Medulla oblongata (tissue), 1 donor: ENCODE results near the gene ADARB1.
A peak's percentile ranks its signal among the peaks of the same experiment; 100 is the strongest.

Source experiments
- DNase-seq: peaks from one replicate; pipeline ENCODE4 v3.0.0-alpha.2; 2015; ENCODE audit errors: extremely low spot score

Gene ADARB1

DNA sequence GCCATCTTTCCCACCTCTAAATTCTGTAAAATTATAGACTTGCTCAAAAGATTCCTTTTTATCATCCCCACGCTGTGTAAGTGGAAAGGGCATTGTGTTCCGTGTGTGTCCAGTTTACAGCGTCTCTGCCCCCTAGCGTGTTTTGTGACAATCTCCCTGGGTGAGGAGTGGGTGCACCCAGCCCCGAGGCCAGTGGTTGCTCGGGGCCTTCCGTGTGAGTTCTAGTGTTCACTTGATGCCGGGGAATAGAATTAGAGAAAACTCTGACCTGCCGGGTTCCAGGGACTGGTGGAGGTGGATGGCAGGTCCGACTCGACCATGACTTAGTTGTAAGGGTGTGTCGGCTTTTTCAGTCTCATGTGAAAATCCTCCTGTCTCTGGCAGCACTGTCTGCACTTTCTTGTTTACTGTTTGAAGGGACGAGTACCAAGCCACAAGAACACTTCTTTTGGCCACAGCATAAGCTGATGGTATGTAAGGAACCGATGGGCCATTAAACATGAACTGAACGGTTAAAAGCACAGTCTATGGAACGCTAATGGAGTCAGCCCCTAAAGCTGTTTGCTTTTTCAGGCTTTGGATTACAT, 151.5 kb downstream of the ADARB1 start:
- DNase-seq: no peak

DNA sequence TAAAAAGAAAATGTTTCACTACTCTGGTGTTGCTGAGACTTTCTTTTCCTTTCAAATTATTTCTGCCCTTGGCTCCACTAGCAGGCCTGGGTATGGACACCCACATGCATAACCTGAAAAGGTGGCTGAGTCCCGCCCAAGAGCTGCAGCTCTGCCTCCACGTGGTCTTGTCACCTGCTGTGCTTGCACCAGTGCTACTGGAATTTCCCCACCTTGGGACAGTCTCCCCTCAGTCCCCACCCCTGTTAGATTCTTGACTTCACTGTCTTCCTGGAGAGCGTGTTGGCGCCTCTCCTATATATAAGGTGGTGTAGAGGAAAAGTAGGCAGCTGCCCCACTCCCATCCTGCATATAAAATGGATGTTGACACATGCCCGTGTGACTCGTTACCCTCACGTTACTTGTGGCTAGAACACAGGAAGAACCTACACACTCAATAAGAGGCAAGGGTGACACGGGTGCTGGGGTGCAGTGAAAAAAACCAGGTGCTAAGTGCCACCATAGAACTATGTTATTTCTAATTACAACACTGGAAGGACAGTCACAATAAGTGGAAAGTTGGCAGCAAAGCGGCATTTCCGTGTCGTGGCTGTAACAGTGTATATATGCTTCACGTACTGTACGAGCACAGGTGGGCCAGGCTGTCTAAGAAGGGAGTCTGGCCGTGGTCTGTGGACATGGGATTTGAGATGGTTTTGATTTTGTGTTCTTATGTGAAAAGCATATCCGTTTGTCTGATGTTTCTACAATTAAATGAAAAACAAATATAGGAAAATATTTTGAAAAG, 152.4 kb downstream of the ADARB1 start:
- DNase-seq: no peak

DNA sequence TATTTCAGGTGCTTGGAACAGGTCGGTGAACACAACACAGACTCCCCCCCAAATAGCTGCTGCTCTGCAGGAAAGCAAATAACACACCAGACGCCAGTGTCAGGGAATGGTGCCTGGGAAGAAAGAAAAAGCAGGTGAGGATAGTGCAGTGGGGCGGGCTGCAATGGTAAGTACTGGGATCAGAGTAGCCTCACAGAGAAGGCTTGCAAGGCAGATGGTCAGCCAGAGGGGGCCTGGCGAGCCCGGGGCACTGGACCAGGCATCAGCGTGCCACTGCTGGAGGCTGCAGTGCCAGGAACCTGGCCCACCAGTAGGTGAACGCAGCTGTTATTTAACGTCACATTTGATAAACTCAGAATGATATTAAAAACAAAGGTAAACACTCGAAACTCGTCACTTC, 153.4 kb downstream of the ADARB1 start:
- no peak for DNase-seq

DNA sequence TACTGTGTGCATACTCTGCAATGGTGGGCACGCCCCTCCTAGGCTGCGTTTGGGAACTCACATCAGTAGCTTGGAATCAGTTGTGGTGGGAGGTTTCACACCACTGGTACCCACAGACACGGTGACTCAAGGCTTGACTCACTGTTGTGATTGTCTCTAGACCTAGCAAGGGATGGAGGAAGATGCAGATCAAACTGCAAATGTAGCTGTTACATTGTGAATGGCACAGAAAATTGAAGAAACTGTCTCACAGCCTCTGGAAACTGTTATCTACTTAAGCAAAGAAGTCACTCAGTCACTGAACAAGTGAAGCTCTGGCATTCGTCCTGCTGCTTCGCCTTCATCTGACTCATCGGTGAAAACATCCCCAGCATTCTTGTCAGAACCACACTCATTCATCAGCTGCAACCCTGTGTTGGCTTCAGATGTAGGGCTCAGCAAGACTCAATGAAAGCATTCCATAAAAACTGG, 153.8 kb downstream of the ADARB1 start:
- DNase-seq: no peak

DNA sequence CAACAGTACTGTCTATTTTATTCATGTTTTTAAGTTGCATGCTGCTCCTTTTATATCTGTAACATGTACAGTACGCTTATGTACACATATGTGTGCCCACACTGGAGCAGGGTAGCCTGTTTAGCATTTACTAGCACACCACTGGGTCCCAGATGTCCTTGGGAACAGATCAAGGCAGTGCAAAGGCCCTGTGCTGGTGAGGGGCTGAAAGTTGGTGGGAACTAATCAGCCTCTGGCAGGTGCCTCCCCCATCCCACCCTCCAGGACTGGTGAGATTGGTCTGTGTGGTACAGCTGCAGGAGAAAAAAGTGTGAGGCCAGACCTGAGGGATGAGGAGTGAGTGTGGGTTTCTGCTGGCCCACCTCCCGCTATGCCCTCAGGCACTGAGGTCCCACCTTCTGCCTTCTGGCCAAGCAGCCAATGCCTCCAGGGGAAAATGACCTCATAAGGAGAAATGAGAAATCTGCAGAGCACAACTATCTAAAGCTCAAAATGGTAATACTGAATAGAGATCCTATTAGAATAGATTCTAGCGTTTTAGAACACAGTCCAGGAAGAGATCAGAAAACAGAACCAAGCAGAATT, 154.4 kb downstream of the ADARB1 start:
- DNase-seq: no peak

DNA sequence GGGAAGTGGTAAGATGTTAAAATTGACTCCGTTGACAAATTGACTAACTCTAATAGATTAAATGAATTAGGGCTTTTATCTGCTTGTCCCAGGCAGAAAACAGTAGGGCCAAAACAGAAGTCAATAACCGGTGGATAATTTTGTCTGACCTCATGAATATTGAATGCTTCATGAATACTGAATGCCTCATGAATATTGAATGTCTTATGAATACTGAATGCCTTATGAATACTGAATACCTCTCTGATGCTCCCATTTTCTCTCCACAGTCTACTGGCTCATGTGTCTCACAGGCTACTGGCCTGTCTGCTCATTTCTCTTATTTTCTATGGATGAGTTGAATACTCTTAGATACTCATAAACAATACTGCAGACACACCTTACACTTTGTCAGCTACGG, 157.3 kb downstream of the ADARB1 start:
- DNase-seq: no peak

DNA sequence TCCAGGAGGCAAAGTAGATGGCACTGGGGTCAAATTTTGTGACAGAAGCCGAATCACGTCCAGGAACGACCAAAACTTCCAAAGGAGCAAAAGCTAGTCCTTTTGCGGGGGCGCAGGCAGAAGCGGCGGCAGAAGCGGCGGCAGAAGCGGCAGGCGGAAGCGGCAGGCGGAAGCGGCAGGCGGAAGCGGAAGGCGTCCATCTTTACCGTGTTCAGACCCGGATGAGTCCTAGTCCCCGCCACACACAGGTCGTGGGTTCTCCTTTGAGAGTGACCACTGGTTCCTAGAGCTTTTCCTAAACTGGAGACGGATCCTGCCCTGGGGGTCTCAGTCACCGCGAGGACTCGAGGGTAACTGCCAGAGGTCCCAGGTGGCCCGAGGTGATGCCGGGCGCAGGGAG, 159.7 kb downstream of the ADARB1 start:
- DNase-seq: no peak

DNA sequence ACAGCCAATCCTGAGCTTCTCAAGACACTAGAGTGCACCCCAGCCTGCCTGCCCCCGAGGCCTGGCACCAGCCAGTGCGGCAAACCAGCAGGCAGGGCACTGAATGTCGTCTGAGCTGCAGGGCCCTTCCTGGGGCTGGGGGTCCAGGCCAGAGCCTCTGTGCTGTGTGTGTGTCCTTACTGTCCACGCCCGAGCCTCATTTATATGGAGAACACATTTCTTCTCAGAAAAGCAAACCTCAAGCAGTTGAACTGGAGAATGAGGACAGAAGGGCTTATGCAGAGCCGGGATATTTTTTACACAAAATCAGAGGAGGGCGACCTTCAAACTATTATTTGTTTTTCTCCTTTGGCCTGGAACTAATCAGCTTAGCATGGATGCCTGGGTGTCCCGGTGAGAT, 160.6 kb downstream of the ADARB1 start:
- DNase-seq: no peak

DNA sequence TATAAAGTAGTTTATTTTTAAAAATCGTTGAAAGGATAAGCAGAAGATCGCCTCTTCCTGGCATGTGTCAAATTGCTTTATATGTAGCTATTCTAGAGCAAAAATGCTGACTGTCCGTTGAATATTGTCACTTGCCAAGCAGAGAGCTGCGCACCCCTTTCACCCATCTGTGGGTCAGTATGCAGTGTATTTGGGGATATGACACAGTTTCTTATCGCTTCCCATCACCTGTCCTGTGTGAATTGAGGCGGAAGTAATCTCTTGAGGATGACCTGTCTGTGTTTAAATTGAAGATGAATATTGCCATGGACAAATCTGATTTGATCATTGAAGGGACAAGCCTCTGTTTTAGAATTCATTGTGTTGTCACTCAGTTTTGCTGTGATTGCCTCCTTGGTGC, 161.1 kb downstream of the ADARB1 start:
- no peak for DNase-seq

DNA sequence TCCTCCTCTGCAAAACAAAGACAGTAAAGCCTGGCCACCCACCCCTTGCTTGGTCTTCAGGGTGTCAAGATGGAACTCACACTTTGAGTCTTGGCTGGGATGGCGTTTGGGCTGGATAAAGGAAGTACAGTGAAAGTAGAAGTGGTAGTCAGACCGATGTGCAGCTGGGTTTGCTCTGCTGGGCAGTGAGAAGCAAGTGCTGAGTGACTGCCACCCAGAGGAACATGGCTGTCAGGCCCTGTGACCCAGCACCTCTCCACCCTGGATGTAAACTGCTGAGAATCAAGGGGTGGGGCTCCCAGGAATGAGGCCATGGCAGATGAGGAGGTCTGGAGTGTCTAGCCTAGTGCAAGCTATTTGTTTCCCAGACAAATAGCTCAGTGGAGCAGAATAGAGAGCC, 162.1 kb downstream of the ADARB1 start:
- DNase-seq: no peak

DNA sequence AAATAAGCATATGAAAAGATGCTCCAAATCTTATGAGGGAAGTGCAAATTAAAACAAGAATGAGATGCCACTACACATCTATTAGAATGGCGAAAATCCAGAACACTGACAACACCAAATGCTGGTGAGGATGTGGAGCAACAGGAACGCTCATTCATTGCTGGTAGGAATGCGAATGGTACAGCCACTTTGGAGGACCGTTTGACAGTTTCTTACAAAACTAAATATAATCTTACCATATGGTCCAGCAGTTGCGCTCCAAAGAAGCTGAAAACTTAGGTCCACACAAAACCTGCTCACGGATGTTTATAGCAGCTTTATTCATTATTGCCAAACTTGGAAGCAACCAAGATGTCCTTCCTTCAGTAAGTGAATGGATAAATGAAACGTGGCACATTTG, 163.0 kb downstream of the ADARB1 start:
- no peak for DNase-seq

DNA sequence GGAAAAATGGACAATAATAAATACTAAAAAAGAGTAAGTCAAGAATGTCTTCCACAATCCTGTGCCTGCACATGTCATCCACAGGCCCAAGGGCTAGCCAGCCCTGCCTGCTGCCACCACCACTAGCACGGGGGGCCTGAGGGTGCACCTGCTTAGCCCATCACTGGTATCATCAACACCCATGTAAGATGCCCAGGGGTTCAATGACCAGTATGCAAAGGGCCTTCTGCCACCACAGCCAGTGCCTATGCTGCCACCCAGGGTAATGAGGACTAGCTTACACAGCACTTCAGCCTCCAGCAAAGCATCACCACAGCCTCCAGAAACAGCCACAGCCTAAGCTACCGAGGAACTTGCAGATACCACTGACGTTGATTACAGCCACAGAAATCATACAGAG, 167.0 kb downstream of the ADARB1 start:
- no peak for DNase-seq

DNA sequence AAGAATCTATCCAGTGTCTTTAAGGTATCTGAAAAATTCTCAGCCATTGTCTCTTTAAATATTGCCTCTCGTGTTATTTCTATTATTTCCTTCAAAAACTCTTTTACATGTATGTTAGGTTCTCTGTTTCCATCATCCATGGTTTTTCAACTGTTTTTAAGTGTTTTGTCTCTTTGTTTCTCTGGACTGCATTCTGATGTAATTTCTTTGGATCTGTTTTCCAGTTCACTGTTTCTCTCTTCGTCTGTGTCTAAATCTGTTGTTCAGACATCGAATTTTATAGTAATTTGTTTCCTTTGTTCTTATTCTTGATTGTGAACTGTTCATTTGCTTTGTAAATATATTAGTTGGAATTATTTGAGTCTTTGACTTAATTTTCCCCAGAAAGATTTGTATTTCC, 169.2 kb downstream of the ADARB1 start:
- no peak for DNase-seq

DNA sequence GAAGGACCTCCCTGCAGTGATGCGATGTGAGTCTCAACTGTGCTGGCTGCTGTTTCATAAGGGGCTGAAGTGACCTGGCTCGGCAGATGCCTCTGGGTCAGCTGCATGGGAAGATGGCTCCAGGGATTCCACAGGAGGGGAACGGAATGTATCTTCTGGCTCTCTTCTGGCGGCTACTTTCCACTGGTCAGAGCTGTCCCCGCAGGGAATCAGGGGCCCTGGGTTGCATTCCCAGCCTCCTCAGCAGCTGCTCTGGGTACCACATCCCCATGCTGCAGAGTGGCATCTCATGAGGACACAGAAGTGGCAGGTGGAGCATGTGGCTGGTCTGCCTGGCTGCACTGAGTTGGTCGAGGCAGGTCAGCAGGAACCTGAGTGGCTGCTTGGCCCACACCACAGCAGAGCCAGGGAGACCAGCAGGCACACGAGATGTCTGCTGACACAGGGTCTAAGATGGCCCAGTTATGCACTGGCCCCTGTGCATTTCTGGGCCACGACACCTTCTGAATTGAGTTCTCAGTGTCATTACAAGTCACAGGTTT, 170.5 kb downstream of the ADARB1 start:
- no peak for DNase-seq

DNA sequence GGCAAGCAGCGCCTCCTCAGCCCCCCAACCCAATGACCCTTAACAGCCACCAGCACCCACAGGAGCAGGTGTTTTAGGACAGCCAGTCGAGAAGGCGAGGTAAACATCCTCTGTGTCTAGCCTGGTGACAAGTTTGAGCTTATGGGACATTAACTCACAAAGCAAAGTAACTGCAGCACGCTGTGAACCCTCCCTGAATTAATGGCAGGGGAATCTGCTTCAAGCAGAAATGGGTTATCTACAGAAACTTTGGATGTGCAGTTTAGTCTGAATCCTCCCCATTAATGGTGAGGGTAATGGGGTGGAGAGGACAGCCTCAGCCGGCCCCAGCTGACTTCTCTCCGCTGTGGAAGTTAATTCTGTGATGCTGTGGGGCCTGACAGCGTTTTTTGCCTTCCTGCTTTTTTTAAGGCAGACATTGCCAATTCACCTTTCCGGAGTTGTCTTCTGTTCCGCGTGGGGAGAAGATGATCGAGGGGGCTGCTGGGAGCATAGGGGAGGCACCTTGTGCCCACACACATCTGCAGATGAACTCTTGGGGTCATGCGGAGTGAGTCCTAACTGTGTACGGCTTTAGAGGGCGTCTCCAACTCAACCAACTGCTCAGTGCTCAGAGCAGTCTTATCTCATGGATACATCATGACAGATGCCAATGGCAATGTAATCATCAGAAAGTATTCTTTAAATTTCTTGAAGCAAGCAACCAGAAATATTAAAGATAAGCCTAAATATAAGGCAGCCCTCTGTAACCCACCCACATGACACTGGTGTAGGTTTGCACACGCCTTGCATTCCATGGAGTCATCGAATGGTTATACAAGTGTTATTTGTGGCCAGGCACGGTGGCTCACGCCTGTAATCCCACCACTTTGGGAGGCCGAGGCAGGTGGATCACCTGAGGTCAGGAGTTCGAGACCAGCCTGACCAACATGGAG, 172.3 kb downstream of the ADARB1 start:
- DNase-seq: no peak

DNA sequence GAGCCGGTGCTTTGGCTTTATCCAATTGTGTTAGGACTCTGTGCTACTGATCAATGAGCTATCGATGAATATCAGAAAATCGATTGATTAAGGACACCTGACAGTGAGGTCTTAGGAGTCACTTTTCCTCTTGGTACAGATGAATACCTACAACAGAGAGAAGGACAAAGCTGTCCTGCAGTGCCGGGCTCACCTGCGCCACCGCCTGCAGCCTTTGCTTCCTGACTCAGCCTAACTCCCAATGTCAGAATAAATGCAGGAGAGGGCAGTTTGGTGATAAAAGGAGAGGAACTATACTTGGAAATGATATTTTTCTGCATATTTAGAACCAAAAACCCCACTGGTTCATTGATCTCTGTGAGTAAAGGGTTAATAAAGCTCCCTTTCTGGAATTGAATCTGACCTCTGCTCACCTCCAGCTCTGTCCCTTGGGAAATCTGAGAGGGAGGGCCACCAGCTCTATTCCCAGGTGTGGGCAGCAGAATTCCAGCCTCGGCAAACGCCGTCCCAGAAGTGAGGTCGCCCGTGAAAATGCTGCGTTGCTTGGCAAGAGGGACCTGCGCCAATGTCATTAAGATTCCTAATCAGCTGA, 174.0 kb downstream of the ADARB1 start:
- DNase-seq: no peak

DNA sequence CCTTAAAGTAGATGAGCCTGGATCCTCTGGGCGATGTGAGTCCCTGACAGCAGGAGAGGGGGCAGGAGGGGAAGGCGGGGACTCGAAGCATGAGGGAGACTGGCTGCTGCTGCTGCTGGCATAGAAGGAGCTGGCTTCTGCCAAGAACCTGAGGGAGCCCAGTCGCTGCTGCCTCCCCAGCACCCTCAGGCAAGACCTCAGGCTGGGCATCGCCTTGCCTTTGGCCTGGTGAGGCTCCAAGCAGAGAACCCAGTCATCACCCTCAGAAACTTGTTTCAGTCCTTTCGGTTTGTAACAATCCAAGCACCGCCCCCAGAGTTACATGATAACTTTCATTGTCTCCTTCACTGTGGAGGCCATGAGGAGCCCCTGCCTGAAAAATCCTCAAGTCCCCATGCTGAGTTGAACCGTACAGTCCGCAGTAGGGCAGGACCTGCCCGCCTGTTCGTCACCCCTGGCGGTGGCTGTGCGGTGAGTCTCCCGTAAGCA, 174.6 kb downstream of the ADARB1 start:
- DNase-seq: peak; percentile 24

DNA sequence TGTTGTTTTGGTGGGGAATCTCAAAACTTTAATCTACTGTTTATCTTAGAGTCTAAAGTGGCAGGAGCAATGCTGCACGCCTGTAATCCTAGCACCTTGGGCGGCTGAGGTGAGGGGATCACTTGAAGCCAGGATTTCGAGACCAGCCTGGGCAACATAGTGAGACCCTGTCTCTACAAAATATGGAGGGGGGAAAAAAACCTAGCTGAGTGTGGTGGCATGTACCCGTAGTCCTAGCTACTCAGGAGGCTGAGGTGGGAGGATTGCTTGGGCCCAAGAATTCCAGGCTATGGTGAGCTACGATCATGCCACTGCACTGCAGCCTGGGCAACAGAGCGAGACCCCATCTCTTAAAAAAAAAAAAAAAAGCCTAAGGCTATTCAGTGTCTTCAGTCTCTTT, 175.2 kb downstream of the ADARB1 start:
- no peak for DNase-seq

DNA sequence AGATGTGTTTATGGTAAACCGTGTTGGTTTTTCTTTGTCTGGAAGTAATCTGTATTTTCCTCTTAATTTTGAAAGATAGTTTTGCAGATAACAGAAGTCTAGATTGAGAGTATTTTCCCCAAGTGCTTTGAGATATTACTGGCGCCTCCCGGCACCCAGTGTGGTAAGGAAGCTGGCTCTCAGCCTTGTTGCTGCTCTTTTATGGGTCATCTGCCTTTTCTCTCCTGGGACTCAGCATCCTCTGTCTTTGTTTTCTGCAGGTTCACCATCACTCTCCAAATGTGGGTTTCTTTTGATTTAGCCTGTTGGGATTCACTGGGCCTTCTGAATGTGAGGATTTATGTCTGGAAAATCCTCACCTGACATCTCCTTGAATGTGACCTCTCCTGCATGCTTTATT, 175.9 kb downstream of the ADARB1 start:
- no peak for DNase-seq

DNA sequence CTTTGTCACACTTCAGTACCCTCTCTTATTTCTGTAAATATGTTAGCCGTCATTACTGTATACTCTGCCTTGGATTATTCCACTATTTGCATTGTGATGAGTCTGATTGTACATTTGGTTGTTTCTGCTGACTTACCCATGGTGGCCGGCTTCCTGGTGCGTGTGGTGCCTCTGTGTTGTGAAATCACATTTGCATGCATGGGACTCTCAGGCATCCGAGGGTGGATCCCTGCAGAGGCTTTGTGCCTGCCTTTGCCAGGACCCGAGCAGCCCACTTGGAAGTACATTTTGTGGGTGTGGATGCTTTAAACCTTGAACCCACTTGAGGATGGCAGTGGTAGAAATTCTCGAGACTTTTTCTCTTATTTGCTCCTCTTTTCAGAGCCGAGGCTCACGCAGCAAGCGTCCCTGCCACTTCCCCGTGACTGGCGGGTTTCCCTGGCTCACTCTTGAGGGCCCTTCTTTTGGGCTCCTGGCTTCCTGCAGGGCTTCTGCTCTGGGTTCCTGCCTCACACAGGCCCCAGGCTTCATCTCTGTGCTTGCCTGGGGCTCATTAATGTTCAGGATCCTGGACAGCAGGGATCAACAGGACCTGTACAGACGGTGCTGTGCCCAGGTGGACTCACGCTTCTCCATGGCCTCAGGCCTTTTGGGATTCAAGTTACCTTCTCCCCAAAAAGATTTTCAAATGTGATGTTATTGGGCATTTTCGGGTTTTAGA, 176.7 kb downstream of the ADARB1 start:
- DNase-seq: no peak
